ENCODE measurements around the gene TRPM3.
A peak's percentile ranks its signal among the peaks of the same experiment; 100 is the strongest.

Gene TRPM3

GRCh38 chr9:70485273-70485858 lies 636.1 kb downstream of the TRPM3 start:
- DNase-seq (ENCODE audit: low read depth) = peak; percentile 44

DNA sequence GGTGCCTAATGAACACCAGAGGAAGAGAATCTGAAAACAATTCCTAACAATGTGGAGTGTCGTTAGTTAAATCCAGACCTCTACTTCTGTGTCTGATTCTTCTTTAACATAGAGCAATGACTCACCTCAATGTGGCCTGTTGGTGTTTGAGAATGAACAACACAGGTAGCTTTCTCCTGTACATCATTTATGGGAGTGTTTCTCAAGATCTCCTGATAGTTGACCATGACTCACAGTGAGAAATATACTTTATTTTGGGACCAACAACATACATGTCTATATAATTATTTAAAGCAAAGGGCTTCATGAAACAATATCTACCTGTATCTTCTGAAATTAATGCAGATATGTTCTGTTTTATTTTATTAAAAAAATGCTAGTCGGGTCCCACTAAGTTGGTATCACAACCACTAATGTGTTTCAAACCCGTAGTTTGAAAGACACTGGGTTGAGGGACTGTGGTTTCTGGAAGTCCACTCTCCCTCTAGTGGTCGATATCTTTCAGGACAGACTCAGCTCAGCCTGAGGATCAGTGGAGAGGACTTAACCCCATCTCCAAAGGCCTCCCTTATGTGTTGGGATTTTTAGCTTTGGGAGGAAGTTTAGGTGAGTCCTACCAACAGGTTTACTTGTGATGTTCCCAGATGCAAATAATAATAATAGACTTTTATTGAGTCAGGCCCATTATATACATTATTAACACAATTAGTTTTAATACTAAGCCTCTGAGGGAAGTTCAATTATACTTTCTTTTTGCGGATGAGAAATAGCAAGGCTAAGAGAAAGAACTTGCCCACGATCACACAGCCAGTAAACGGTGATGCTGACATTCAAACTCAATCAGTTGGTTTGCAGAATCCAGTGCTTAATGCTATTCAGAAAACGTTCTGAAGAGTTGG lies 636.9 kb downstream of the TRPM3 start:
- DNase-seq (ENCODE audit: low read depth) = peak; percentile 84

DNA sequence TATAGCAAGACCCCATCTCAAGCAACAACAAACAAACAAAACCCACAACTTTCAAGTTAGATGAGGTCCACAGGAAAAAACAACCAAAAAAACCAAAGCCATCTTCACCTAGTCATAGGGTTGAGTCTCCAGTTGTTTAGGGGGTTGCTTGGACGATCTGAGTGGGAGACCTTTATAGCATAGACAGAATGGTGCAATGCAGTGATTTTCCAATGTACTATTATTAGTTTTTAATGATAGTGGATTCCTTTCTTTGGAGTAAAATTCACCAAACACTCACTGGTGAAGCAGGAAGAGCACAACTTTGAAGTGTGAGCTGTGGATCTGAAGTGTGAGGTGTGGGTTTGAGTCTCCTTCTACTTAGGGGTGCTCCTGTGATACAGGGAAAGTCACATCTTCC lies 640.0 kb downstream of the TRPM3 start:
- DNase-seq (ENCODE audit: low read depth) = no peak

- peak; percentile 68 for DNase-seq (ENCODE audit: low read depth)
Observed at GRCh38 chr9:70480405-70480980, 640.9 kb downstream of the TRPM3 start.

GRCh38 chr9:70479880-70480291 lies 641.5 kb downstream of the TRPM3 start:
- DNase-seq (ENCODE audit: low read depth) = peak; percentile 75

Data from EH (cell line).